ENCODE measurements around the gene SPATA31C1.
"Not testable (repeated sequence)": the region's sequence is repeated elsewhere in the genome, so short reads cannot be mapped to it uniquely, and the experiment has no call there.

Gene SPATA31C1

DNA sequence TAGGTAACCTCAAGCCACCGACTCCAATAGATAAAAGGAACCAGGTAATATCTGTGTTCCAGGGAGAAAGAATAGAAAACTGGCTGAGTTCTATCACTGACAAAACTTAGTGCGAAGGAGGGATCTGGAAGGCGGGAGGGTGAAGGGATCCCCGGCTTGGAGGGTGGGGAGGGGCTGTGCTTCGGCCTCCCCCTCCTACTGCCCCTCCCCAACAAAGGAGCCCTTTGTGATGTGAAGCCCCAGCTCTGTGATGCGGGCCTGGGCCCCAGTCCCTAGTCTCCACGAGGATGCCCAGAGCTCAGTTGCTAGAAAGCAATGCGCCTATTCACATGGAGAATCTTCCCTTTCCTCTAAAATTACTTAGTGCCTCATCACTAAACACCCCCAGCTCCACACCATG, at the start of gene SPATA31C1:
Gene SPATA31C1 (plus strand): TSS at position 301 of the 400 bp plus-strand sequence.
- in situ Hi-C loops (cut with MboI; ENCODE audit: low pct_unique_long_range_greater_than_20kb, low sequenced_read_pairs, unreplicated experiment); DNase-seq (ENCODE audit: low spot score): not testable (repeated sequence)

DNA sequence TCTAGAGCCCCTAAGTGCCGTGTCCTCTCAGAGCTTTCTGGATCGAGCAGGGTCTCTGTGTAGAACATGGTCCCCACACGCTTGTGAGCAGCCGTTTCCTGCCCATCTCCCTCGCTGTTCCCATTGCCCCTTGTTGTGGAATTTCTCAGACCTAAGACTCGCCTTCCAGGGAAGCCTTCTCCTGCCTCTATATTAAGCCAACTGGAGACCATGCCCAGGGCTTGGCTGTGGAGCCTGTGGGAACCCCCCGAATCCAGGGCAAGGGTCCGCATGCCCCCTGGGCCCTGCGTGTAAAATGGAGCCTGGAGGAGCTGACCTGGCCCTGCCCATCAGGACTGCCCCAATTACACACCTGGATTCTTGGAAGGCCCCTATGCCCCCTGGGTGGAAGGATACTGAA, 49.6 kb upstream of the SPATA31C1 start:
- TF ChIP-seq, protein P1, sequence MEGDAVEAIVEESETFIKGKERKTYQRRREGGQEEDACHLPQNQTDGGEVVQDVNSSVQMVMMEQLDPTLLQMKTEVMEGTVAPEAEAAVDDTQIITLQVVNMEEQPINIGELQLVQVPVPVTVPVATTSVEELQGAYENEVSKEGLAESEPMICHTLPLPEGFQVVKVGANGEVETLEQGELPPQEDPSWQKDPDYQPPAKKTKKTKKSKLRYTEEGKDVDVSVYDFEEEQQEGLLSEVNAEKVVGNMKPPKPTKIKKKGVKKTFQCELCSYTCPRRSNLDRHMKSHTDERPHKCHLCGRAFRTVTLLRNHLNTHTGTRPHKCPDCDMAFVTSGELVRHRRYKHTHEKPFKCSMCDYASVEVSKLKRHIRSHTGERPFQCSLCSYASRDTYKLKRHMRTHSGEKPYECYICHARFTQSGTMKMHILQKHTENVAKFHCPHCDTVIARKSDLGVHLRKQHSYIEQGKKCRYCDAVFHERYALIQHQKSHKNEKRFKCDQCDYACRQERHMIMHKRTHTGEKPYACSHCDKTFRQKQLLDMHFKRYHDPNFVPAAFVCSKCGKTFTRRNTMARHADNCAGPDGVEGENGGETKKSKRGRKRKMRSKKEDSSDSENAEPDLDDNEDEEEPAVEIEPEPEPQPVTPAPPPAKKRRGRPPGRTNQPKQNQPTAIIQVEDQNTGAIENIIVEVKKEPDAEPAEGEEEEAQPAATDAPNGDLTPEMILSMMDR (IDR thresholded peaks at IDR 0.05; ENCODE audit: extremely low read depth, insufficient read depth, missing control alignments) = no peak
- DNase-seq (ENCODE audit: low spot score) = no peak
- in situ Hi-C loops (cut with MboI; ENCODE audit: low pct_unique_long_range_greater_than_20kb, low sequenced_read_pairs, unreplicated experiment) = no loop called here

DNA sequence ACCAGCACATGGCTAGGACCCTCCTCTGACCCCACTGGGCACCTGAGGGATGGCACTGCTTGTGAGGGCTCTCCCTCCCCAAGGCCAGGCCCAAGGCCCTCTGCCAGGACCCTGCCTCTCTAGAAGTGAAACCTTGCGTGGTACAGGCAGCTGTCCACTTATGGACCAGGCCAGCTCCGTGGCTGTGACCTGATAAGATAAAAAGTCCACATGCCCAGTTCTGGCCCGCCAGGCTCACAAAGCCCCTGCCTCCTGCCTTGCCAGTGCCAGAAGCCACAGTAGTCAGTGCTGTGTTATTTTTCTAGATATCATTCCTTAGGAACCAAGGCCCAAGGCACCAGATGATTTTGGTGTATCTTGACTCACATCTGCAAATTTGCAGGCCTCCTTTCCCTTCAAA, 49.1 kb upstream of the SPATA31C1 start:
- in situ Hi-C loops (cut with MboI; ENCODE audit: low pct_unique_long_range_greater_than_20kb, low sequenced_read_pairs, unreplicated experiment) = no loop called here
- DNase-seq (ENCODE audit: low spot score) = no peak
- TF ChIP-seq, protein P1 (IDR thresholded peaks at IDR 0.05; ENCODE audit: extremely low read depth, insufficient read depth, missing control alignments) = no peak

DNA sequence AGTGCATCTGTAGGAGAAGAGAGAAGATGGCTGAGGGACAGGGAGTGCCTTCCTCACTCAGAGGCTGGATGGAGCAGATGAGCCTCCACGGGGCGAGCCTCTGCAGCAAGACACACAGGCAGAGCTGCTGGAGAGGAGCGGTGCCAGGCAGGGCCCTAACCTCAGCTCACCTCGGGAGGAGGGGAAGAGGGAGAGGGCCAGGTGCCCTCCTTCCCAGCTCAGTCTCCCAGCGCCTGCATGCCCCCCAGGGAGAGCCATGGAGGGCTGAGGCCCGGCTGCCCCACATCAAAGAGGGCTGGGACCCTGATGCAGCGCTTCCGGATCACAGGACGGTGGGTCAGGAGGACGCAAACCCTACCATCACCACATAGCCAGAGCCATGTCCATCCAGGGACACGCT, 48.7 kb upstream of the SPATA31C1 start:
- no peak for DNase-seq (ENCODE audit: low spot score)
- in situ Hi-C loops (cut with MboI; ENCODE audit: low pct_unique_long_range_greater_than_20kb, low sequenced_read_pairs, unreplicated experiment) = no loop called here
- TF ChIP-seq, protein P1 (IDR thresholded peaks at IDR 0.05; ENCODE audit: extremely low read depth, insufficient read depth, missing control alignments) = no peak

DNA sequence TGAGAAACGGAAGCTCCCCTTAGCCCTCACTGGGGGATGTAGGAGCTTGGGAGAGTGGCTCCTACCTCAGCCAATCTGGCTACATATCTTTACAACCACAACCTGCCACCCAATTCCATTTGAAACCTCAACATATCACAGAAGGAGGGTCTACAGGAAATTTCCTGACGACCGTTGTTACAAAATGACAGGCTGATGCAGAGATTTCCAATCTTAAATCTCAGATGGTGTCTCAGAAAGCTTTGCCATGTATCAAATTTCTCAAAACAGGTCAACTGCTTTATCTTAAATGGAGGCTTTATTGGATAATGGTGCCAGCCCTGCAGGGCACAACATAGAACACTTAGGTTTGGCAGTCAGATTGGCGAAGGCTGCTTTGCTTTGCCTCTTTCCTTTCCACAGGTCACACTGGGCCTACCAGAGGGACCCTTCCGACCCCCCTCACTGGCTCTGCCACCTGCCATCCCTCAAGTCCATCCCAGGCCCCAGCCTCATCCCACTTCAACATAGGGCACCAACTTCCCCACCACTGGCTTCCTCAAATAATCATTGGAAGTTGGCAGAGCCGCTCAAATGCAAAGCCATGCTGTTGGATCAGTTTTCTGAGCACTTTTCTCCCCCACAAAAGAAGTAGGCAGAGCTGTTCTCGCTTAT, 46.2 kb upstream of the SPATA31C1 start:
- in situ Hi-C loops (cut with MboI; ENCODE audit: low pct_unique_long_range_greater_than_20kb, low sequenced_read_pairs, unreplicated experiment) = no loop called here
- DNase-seq (ENCODE audit: low spot score) = no peak
- TF ChIP-seq, protein P1 (IDR thresholded peaks at IDR 0.05; ENCODE audit: extremely low read depth, insufficient read depth, missing control alignments) = no peak

DNA sequence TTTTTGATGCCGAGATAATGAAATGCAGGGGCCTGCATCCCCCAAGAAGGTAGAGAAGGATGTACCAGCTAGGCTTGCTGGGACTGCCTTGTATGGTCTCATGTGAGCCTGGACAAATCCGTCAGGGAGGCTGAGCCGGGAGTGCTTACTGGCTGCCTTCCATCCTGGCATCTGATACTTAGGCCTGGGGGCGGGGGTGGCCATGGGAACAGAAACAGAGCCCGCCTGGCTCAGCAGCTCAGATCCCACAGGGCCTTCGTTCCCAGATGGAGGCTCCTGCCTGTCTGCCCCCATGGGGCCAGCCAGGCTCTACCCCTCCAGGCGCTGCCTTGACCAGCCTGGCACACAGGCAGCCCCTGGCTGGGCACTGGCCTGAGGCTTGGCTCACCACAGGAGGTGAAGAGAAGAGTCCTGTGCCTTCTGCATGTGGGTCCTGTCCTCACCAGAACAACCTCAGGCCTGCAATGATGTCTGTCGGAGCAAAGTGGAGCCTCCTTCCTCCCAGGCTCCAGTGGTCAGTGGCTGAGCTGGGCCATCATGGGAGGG, 45.6 kb upstream of the SPATA31C1 start:
- in situ Hi-C loops (cut with MboI; ENCODE audit: low pct_unique_long_range_greater_than_20kb, low sequenced_read_pairs, unreplicated experiment) = no loop called here
- DNase-seq (ENCODE audit: low spot score) = no peak
- TF ChIP-seq, protein P1 (IDR thresholded peaks at IDR 0.05; ENCODE audit: extremely low read depth, insufficient read depth, missing control alignments) = no peak

DNA sequence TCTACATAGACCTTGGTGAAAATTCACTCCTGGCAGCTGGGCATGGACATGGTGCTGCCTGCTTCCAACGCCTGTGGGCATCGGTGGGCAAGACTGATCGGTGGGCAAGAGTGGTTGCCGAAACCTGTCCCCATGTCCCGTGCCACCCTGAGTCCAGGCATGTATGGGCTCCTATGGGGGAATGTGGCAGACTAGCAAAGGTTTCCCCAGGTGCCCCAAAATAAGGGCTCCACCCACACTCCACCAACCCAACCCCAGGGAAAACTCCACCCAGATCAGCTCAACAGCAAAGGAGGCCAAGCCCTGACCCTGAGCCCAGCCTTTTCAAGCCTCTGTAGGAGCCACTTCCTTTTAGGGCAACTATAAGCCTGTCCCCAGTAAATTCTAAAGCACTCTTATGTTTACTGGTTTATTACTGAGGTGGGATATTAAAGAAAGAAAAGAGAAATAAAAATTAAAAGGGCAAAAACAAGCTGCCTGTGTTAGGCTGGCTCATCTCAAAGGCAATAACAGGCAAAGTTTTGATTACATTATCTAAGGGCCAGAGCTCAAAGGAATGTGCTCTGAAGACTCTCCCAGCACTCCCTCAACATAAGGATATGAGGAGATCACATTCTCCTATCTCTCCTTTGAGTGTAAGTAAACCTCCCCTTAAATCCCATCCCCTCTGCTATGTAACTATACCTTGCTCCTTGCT, 44.0 kb upstream of the SPATA31C1 start:
- no peak for DNase-seq (ENCODE audit: low spot score)
- TF ChIP-seq, protein P1 (IDR thresholded peaks at IDR 0.05; ENCODE audit: extremely low read depth, insufficient read depth, missing control alignments) = no peak
- in situ Hi-C loops (cut with MboI; ENCODE audit: low pct_unique_long_range_greater_than_20kb, low sequenced_read_pairs, unreplicated experiment) = no loop called here
